Stomach (tissue), 19 donors: ENCODE data around the gene HP1BP3. TPM values are rescaled to one million over a fixed set of nuclear protein-coding genes. Genes with fewer than 3 reads are reported as not detected.

Experiments used
- DNase-seq, 2 donors: peaks; one replicate each; pipeline versions ENCODE4 v3.0.0 to v3.0.0-alpha.2; 2013 to 2019
- H3K27ac ChIP-seq, 5 donors: fragments of 200-600 bp in 4 of 5; sonication (generic) in 4 of 5; one replicate each; pipeline ENCODE4 v1.5.1; 2013 to 2019; ENCODE audit warnings: mild to moderate bottlenecking in 1 of 5, moderate library complexity in 1 of 5
- H3K27me3 ChIP-seq, 3 donors: fragments of 200-600 bp; sonication (generic); one replicate each; pipeline ENCODE4 v1.5.1; 2017 to 2019; ENCODE audit warnings: mixed run types in 1 of 3
- H3K36me3 ChIP-seq, 4 donors: fragments of 200-600 bp; sonication (generic); 1 replicate in 3 of 4; 2 replicates in 1 of 4; pipeline ENCODE4 v1.5.1; 2016 to 2019
- H3K4me1 ChIP-seq, 4 donors: fragments of 200-600 bp; sonication (generic); one replicate each; pipeline ENCODE4 v1.5.1; 2016 to 2019
- H3K4me3 ChIP-seq, 4 donors: fragments of 200-600 bp; sonication (generic) in 3 of 4; one replicate each; pipeline ENCODE4 v1.5.1; 2016 to 2019; ENCODE audit warnings: mild to moderate bottlenecking in 1 of 4
- H3K9me3 ChIP-seq, 4 donors: fragments of 200-600 bp; sonication (generic); one replicate each; pipeline ENCODE4 v1.5.1; 2016 to 2019
- EP300 ChIP-seq: sonication (generic); formaldehyde crosslinking; IDR thresholded peaks from one replicate; pipeline ENCODE4 v1.6.1; 2017; ENCODE audit warnings: antibody characterized with exemption
- POLR2A ChIP-seq, 4 donors: fragments of 450-650 bp; IDR thresholded peaks; one replicate each; pipeline ENCODE4 v1.6.1; 2016; ENCODE audit warnings: antibody characterized with exemption in 4 of 4, control low read depth in 2 of 4, mild to moderate bottlenecking in 1 of 4, moderate library complexity in 1 of 4
- POLR2AphosphoS5 ChIP-seq, 3 donors: sonication (generic); formaldehyde crosslinking; IDR thresholded peaks; one replicate each; pipeline ENCODE4 v1.6.1; 2016; ENCODE audit warnings: antibody characterized with exemption in 3 of 3
- WGBS, 5 donors: extraction: QIAGEN DNeasy Blood & Tissue Kit in 3 of 5; methylation state at CpG; one replicate each; pipeline versions ENCODE4 v1.1.5 to v1.1.7; 2013 to 2018; 5-methylcytosine and 5-hydroxymethylcytosine counted together
- intact Hi-C: fragments of 100-400 bp; cut with DNase I; formaldehyde crosslinking; loops from one replicate; pipeline ENCODE4 v1.15.1; 2023; ENCODE audit warnings: low total_unique reads
- long read RNA-seq, 10 donors: transcript quantifications; one replicate each; lab custom pipeline, GENCODE V29; 2026
- polyA plus RNA-seq, 3 donors: library from polyadenylated mRNA; stranded (reverse); fragments of 200-250 nt; gene quantifications; one replicate each; pipeline ENCODE4 v1.2.3, GENCODE V29; 2013
- total RNA-seq, 5 donors: library from RNA; depleted of rRNA; stranded (reverse); fragments of >200 nt; gene quantifications; one replicate each; pipeline versions ENCODE4 v1.1.0 to v1.2.3, GENCODE V29; 2014 to 2016
- TF ChIP-seq, protein P1 (sequence below), 7 experiments: fragments of 450-650 bp in 4 of 7; fragments of 200-600 bp in 3 of 7; sonication (generic) in 3 of 7; IDR thresholded peaks; one replicate each; pipeline ENCODE4 v1.5.1; 2016 to 2019; ENCODE audit warnings: antibody characterized with exemption in 7 of 7, control low read depth in 2 of 7, mild to moderate bottlenecking in 1 of 7
- donor health status: healthy with polysubstance abuse.
- donor health status: Bipolar disorder and iron deficiency.
- donor health status: healthy.

Gene HP1BP3, protein sequence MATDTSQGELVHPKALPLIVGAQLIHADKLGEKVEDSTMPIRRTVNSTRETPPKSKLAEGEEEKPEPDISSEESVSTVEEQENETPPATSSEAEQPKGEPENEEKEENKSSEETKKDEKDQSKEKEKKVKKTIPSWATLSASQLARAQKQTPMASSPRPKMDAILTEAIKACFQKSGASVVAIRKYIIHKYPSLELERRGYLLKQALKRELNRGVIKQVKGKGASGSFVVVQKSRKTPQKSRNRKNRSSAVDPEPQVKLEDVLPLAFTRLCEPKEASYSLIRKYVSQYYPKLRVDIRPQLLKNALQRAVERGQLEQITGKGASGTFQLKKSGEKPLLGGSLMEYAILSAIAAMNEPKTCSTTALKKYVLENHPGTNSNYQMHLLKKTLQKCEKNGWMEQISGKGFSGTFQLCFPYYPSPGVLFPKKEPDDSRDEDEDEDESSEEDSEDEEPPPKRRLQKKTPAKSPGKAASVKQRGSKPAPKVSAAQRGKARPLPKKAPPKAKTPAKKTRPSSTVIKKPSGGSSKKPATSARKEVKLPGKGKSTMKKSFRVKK
- total RNA-seq, result 100 to 1,000 TPM; 209 to 649 (median 290) TPM
- polyA plus RNA-seq, result 10 to 100 TPM; 55.2 to 78.8 (median 76.6) TPM
- long read RNA-seq, donor 1, full-length matches to known transcripts, result 4 of 10 reads
- long read RNA-seq, donor 1, partial matches to known transcripts, result 0 of 10 reads
- long read RNA-seq, donor 1, other reads (novel, unspliced or antisense), result 6 of 10 reads
- long read RNA-seq, donor 2, full-length matches to known transcripts, result 11 of 108 reads
- long read RNA-seq, donor 2, partial matches to known transcripts, result 71 of 108 reads
- long read RNA-seq, donor 2, other reads (novel, unspliced or antisense), result 26 of 108 reads
- long read RNA-seq, donor 3, full-length matches to known transcripts, result 3 of 8 reads
- long read RNA-seq, donor 3, partial matches to known transcripts, result 5 of 8 reads
- long read RNA-seq, donor 3, other reads (novel, unspliced or antisense), result 0 of 8 reads
- long read RNA-seq, donor 4, result 0 reads
- long read RNA-seq, donor 5, full-length matches to known transcripts, result 4 of 145 reads
- long read RNA-seq, donor 5, partial matches to known transcripts, result 117 of 145 reads
- long read RNA-seq, donor 5, other reads (novel, unspliced or antisense), result 24 of 145 reads
- long read RNA-seq, donor 6, result 0 reads
- long read RNA-seq, donor 7, partial matches to known transcripts, result 7 of 12 reads
- long read RNA-seq, donor 7, other reads (novel, unspliced or antisense), result 5 of 12 reads
- long read RNA-seq, donor 8, full-length matches to known transcripts, result 5 of 18 reads
- long read RNA-seq, donor 8, partial matches to known transcripts, result 13 of 18 reads
- long read RNA-seq, donor 8, other reads (novel, unspliced or antisense), result 0 of 18 reads
- long read RNA-seq, donor 9, full-length matches to known transcripts, result 4 of 21 reads
- long read RNA-seq, donor 9, partial matches to known transcripts, result 17 of 21 reads
- long read RNA-seq, donor 9, other reads (novel, unspliced or antisense), result 0 of 21 reads
- long read RNA-seq, donor 10, full-length matches to known transcripts, result 3 of 3 reads
- long read RNA-seq, donor 10, partial matches to known transcripts, result 0 of 3 reads
- long read RNA-seq, donor 10, other reads (novel, unspliced or antisense), result 0 of 3 reads

GRCh38 chr1:20787029-20787839 lies at the start of gene HP1BP3:
Gene HP1BP3, minus strand, starts transcription at chr1:20787307. Its CDS starts 6,867 bp downstream, at chr1:20780440.
- H3K9me3 ChIP-seq, result no peaks in the 10 kb centered on the region
- DNase-seq, result peak; percentile 83 to 92
- H3K27ac ChIP-seq, result peak within 1 kb of the TSS; percentile 97 to 99 (median 98)
- peak within 1 kb of the TSS; percentile 74 to 96 (median 94) for H3K4me3 ChIP-seq
- intact Hi-C loops, result no loop called here
- H3K27me3 ChIP-seq, result no peaks in the 10 kb centered on the region
- TF ChIP-seq, protein P1, sequence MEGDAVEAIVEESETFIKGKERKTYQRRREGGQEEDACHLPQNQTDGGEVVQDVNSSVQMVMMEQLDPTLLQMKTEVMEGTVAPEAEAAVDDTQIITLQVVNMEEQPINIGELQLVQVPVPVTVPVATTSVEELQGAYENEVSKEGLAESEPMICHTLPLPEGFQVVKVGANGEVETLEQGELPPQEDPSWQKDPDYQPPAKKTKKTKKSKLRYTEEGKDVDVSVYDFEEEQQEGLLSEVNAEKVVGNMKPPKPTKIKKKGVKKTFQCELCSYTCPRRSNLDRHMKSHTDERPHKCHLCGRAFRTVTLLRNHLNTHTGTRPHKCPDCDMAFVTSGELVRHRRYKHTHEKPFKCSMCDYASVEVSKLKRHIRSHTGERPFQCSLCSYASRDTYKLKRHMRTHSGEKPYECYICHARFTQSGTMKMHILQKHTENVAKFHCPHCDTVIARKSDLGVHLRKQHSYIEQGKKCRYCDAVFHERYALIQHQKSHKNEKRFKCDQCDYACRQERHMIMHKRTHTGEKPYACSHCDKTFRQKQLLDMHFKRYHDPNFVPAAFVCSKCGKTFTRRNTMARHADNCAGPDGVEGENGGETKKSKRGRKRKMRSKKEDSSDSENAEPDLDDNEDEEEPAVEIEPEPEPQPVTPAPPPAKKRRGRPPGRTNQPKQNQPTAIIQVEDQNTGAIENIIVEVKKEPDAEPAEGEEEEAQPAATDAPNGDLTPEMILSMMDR (IDR thresholded peaks at IDR 0.05), result no peak
- TF ChIP-seq EP300 (no peak), POLR2AphosphoS5 (IDR thresholded peaks at IDR 0.05) (peak in 2 of 3 donors; percentile 45 to 60), POLR2A (IDR thresholded peaks at IDR 0.05) (peak in 1 of 4 donors; percentile 17)
- no peaks in the 10 kb centered on the region for H3K36me3 ChIP-seq
- H3K4me1 ChIP-seq, result peaks cover 14 to 45% (median 37%) of the 10 kb centered on the region in 4 donors
- 0 to 1% (median 1%) methylated on average over 43 to 99 of the region's 99 CpGs for WGBS, 5 donors

DNA sequence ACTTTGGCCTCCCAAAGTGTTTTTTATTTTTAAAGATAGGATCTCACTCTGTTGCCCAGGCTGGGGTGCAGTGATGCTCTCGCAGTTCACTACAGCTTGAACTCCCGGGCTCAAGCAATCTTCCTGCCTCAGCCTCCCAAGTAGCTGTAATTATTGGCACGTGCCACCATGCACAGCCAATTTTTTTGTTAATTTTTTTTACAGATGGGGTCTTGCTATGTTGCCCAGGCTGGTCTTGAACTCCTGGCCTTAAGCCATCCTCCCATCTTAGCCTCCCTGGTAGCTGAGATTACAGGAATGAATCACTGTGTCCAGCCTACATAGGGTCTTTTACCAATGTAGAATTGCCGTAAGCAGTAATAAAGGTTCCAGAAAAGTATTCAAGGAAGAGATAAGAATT lies 49.1 kb upstream of the HP1BP3 start:
- H3K27ac ChIP-seq, result no peak overlapping the region
- no peaks in the 10 kb centered on the region for H3K9me3 ChIP-seq
- H3K4me1 ChIP-seq, result no peaks in the 10 kb centered on the region
- intact Hi-C loops, result no loop called here
- WGBS, 5 donors, result 93 to 97% (median 96%) methylated on average over 4 of the region's 4 CpGs
- TF ChIP-seq POLR2AphosphoS5 (IDR thresholded peaks at IDR 0.05) (no peak), EP300 (no peak), POLR2A (IDR thresholded peaks at IDR 0.05) (no peak)
- TF ChIP-seq, protein P1 (IDR thresholded peaks at IDR 0.05), result no peak
- H3K4me3 ChIP-seq, result no peak overlapping the region
- no peaks in the 10 kb centered on the region for H3K27me3 ChIP-seq
- peaks cover 0 to 45% (median 36%) of the 10 kb centered on the region in 4 donors for H3K36me3 ChIP-seq
- no peak for DNase-seq

DNA sequence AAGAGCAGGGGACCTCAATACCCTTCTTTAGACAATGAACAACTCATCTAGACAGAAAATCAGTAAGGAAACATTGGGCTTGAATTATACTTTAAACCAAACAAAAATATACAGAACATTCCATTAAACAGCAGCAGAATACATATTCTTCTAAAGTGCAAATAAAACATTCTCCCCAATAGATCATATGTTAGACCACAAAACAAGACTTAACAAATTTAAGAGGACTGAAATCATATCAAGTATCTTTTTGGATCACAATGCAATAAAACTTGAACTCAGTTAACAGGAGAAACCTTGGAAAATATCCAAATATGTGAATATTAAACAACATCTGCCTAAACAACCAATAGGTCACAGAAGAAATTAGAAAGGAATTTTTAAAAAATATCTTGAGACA lies 47.7 kb upstream of the HP1BP3 start:
- H3K4me1 ChIP-seq, result no peaks in the 10 kb centered on the region
- DNase-seq, result no peak

More for the DNA sequence above, 47.7 kb upstream of the HP1BP3 start:
- H3K27ac ChIP-seq, result no peak overlapping the region
- intact Hi-C loops, result no loop called here
- TF ChIP-seq, protein P1 (IDR thresholded peaks at IDR 0.05), result no peak
- TF ChIP-seq POLR2AphosphoS5 (IDR thresholded peaks at IDR 0.05) (no peak), EP300 (no peak), POLR2A (IDR thresholded peaks at IDR 0.05) (no peak)
- no peaks in the 10 kb centered on the region for H3K27me3 ChIP-seq
- H3K4me3 ChIP-seq, result no peak overlapping the region
- peaks cover 0 to 37% (median 26%) of the 10 kb centered on the region in 4 donors for H3K36me3 ChIP-seq
- H3K9me3 ChIP-seq, result no peaks in the 10 kb centered on the region
